A549 (cell line): Measurements from ENCODE around the gene FASTK. TPM values are rescaled to one million over a fixed set of nuclear protein-coding genes. Genes with fewer than 3 reads are reported as not detected.

Experiments
- ATAC-seq, 2 experiments: fragments of 200-7000 bp in 1 of 2; fragments of >200 bp in 1 of 2; cut with Nextera tagmentation in 1 of 2; cut with Tn5 transposase in 1 of 2; 3 replicates each; pipeline versions ENCODE4 v1.8.0 to v1.9.1; 2018 to 2020; ENCODE audit warnings: mild to moderate bottlenecking in 1 of 2, moderate library complexity in 1 of 2
- CTCF ChIA-PET: fragments of 300-600 bp; sonication (Branson Sonifier 250); formaldehyde crosslinking; extraction: SDS; loops from one replicate; lab custom pipeline; 2021; ENCODE audit warnings: antibody characterized with exemption, inconsistent platforms; lab: Yijun Ruan, JAX
- POLR2A ChIA-PET: fragments of 350-600 bp; formaldehyde crosslinking; extraction: SDS; loops from one replicate; lab custom pipeline; 2021; ENCODE audit warnings: antibody characterized with exemption, inconsistent platforms; lab: Yijun Ruan, JAX
- DNase-seq, 2 experiments: peaks; one replicate each; pipeline versions ENCODE4 v3.0.0 to v3.0.0-alpha.2; 2011 to 2016; ENCODE audit warnings: low read depth in 1 of 2, low spot score in 1 of 2
- FAIRE-seq: peaks from 2 replicates; lab custom pipeline; 2011; peaks lifted over from hg19 to GRCh38; lab: Jason Lieb, UNC
- H3K27ac ChIP-seq, 2 experiments: fragments of >200 bp; sonication (Bioruptor Twin); formaldehyde crosslinking; 3 replicates each; pipeline ENCODE4 v1.5.1; 2016 to 2017
- H3K4me1 ChIP-seq: fragments of >200 bp; sonication (Bioruptor Twin); formaldehyde crosslinking; 3 replicates; pipeline ENCODE4 v1.6.1; 2016
- H3K4me2 ChIP-seq: fragments of >200 bp; sonication (Bioruptor Twin); formaldehyde crosslinking; 3 replicates; pipeline ENCODE4 v1.6.1; 2016
- H3K4me3 ChIP-seq: fragments of >200 bp; sonication (Bioruptor Twin); formaldehyde crosslinking; 3 replicates; pipeline ENCODE4 v1.5.1; 2016
- H3K9me3 ChIP-seq: fragments of >200 bp; sonication (Bioruptor Twin); formaldehyde crosslinking; 3 replicates; pipeline ENCODE4 v1.6.1; 2016
- ATOH8 ChIP-seq: fragments of 250-450 bp; sonication (Bioruptor Pico); IDR thresholded peaks from 2 replicates; pipeline ENCODE4 v1.5.0; 2020; ENCODE audit warnings: low read depth, mild to moderate bottlenecking, moderate library complexity
- BCL3 ChIP-seq: fragments of >200 bp; sonication (Bioruptor Twin); formaldehyde crosslinking; IDR thresholded peaks from 3 replicates; pipeline ENCODE4 v1.6.1; 2016
- CEBPB ChIP-seq, 2 experiments: fragments of >200 bp in 1 of 2; sonication (Bioruptor Twin) in 1 of 2; formaldehyde crosslinking in 1 of 2; IDR thresholded peaks; 2 replicates each; pipeline ENCODE4 v1.6.1; 2012 to 2016
- CTCF ChIP-seq: fragments of >200 bp; sonication (Bioruptor Twin); formaldehyde crosslinking; IDR thresholded peaks from 3 replicates; pipeline ENCODE4 v1.5.1; 2016
- E2F6 ChIP-seq: IDR thresholded peaks from 2 replicates; pipeline ENCODE4 v1.6.1; 2012; ENCODE audit warnings: low read depth, borderline replicate concordance
- FOSB ChIP-seq: fragments of 250-450 bp; sonication (Bioruptor Pico); IDR thresholded peaks from 2 replicates; pipeline ENCODE4 v1.5.0; 2020; ENCODE audit warnings: mild to moderate bottlenecking, moderate library complexity
- HEYL ChIP-seq: fragments of 250-450 bp; sonication (Bioruptor Pico); IDR thresholded peaks from 2 replicates; pipeline ENCODE4 v1.8.0; 2021; ENCODE audit warnings: mild to moderate bottlenecking, moderate library complexity
- HMGXB4 ChIP-seq: fragments of 250-450 bp; sonication (Bioruptor Pico); IDR thresholded peaks from 2 replicates; pipeline ENCODE4 v1.5.0; 2021; ENCODE audit warnings: mild to moderate bottlenecking, moderate library complexity, borderline replicate concordance
- HOXA7 ChIP-seq: fragments of 250-450 bp; sonication (Bioruptor Pico); IDR thresholded peaks from 2 replicates; pipeline ENCODE4 v1.5.0; 2020; ENCODE audit warnings: mild to moderate bottlenecking, moderate library complexity
- KDM1A ChIP-seq: fragments of 200-600 bp; sonication (generic); IDR thresholded peaks from 2 replicates; pipeline ENCODE4 v1.6.1; 2016; ENCODE audit warnings: low read depth, mild to moderate bottlenecking
- MAX ChIP-seq: IDR thresholded peaks from 2 replicates; pipeline ENCODE4 v1.6.1; 2012
- MAZ ChIP-seq: fragments of 150-350 bp; IDR thresholded peaks from 2 replicates; pipeline ENCODE4 v1.6.1; 2014; ENCODE audit warnings: antibody characterized with exemption, low read depth, low read length, borderline replicate concordance
- NR3C1 ChIP-seq: fragments of >200 bp; sonication (Bioruptor Twin); formaldehyde crosslinking; IDR thresholded peaks from 3 replicates; pipeline ENCODE4 v1.6.1; 2017
- RFX5 ChIP-seq: fragments of 450-650 bp; IDR thresholded peaks from 2 replicates; pipeline ENCODE4 v1.7.1; 2014; ENCODE audit warnings: antibody characterized with exemption, mild to moderate bottlenecking, moderate library complexity
- RNF2 ChIP-seq: fragments of 200-600 bp; sonication (generic); IDR thresholded peaks from 2 replicates; pipeline ENCODE4 v1.6.1; 2016; ENCODE audit warnings: low read depth, mild to moderate bottlenecking, antibody characterized with exemption, moderate library complexity, borderline replicate concordance
- SREBF2 ChIP-seq: fragments of 450-650 bp; IDR thresholded peaks from 2 replicates; pipeline ENCODE4 v1.6.1; 2014; ENCODE audit warnings: mild to moderate bottlenecking, moderate library complexity
- USF2 ChIP-seq: fragments of 450-650 bp; IDR thresholded peaks from 2 replicates; pipeline ENCODE4 v1.6.1; 2014; ENCODE audit warnings: antibody characterized with exemption
- ZC3H11A ChIP-seq: fragments of 450-650 bp; IDR thresholded peaks from 2 replicates; pipeline ENCODE4 v1.6.1; 2014; ENCODE audit warnings: antibody characterized with exemption, mild to moderate bottlenecking
- ZSCAN20 ChIP-seq: fragments of 250-450 bp; sonication (Bioruptor Pico); IDR thresholded peaks from 2 replicates; pipeline ENCODE4 v1.8.0; 2022; ENCODE audit warnings: mild to moderate bottlenecking, moderate library complexity
- WGBS: methylation state at CpG from one replicate; pipeline ENCODE4 v1.1.6; 2017; ENCODE audit errors: missing lambda C conversion rate; 5-methylcytosine and 5-hydroxymethylcytosine counted together
- polyA plus RNA-seq, 4 experiments: library from polyadenylated mRNA; depleted of rRNA in 3 of 4; stranded (reverse); fragments of >200 nt; fragmentation: RNase III in 1 of 4; extraction: RNeasy Plus Mini Kit Qiagen cat#74134 plus additional on column Dnase treatment in 1 of 4; gene quantifications; 2 replicates in 3 of 4; 3 replicates in 1 of 4; pipeline ENCODE4 v1.2.3, GENCODE V29; 2011 to 2017

Gene FASTK
- polyA plus RNA-seq, 2 of the 4 experiments (the other 2 are of a cell fraction), result 38.5 to 72.4 TPM

GRCh38 chr7:151110236-151110940 lies 29.8 kb upstream of the FASTK start:
- DNase-seq (no peak), ATAC-seq (peak; percentile 2 to 3; a peak in 4 of 6 replicates)
- Histone ChIP-seq H3K27ac (peak overlapping the region in 1 of 2 experiments; percentile 52; a peak in 2 of 6 replicates), H3K4me1 (peaks cover 32% of the 10 kb centered on the region)
- 75% methylated on average over 11 of the region's 11 CpGs for WGBS
- TF ChIP-seq HMGXB4 (CRISPR knock-in tag) (no peak), NR3C1 (no peak), SREBF2 (no peak), FOSB (CRISPR knock-in tag) (no peak), KDM1A (no peak), MAX (no peak), ATOH8 (no peak), RFX5 (no peak), CTCF (no peak), USF2 (no peak), E2F6 (no peak), MAZ (no peak), CEBPB (IDR thresholded peaks at IDR 0.05) (no peak), RNF2 (no peak), HEYL (CRISPR knock-in tag) (no peak), BCL3 (no peak), HOXA7 (CRISPR knock-in tag) (no peak), ZC3H11A (no peak), ZSCAN20 (CRISPR knock-in tag) (no peak)
- TF ChIP-seq, all 56 proteins: peak for 0
- Histone ChIP-seq H3K4me3 (no peak overlapping the region), H3K9me3 (no peaks in the 10 kb centered on the region), H3K4me2 (no peak overlapping the region)
- POLR2A ChIA-PET, result interaction anchor here (0.6 kb wide), 1 partner anchor 96 kb away, joined by 5 read pairs; no protein-coding TSS in a partner anchor
- no peak for FAIRE-seq
- CTCF ChIA-PET, result interaction anchor here (0.6 to 14.7 kb wide), 52 partner anchors 8 to 228 kb away, joined by 3 to 412 read pairs (median 6); partner anchors contain the start of genes ABCB8, AGAP3, CDK5 and FASTK
